ENCODE measurements around the gene CYP3A4. TPM values are rescaled to one million over a fixed set of nuclear protein-coding genes. Genes with fewer than 3 reads are reported as not detected.

CYP3A4 gene
- polyA plus RNA-seq (2011; rRNA removed) (not detected in 2 replicates), polyA minus RNA-seq (2011; rRNA and poly(A)+ RNA removed) (not detected in 2 replicates)

GRCh38 chr7:99784007-99784406 lies at the start of gene CYP3A4:
CYP3A4 (minus strand) TSS chr7:99784184; CDS start chr7:99784081, 103 bp downstream.
- DNase-seq (ENCODE audit: low read depth, low spot score): no peak
- H3K27me3 ChIP-seq (ENCODE audit: control insufficient read depth, insufficient read depth, low read length): peaks cover 7% of the 10 kb centered on the region
- H3K9me3 ChIP-seq (ENCODE audit: control insufficient read depth, insufficient read depth, low read length): no peaks in the 10 kb centered on the region
- H3K4me3 ChIP-seq (ENCODE audit: low read depth, low read length): no peak within 1 kb of the TSS
- CTCF ChIA-PET: no interaction called here
- no peak within 1 kb of the TSS for H3K27ac ChIP-seq (ENCODE audit: low read depth, low read length)
- POLR2A ChIA-PET: no interaction called here
- TF ChIP-seq CTCF (IDR thresholded peaks at IDR 0.05; ENCODE audit: low read depth, low read length): no peak

GRCh38 chr7:99833289-99833877 lies 49.4 kb upstream of the CYP3A4 start:
- ChIA-PET CTCF (no interaction called here), POLR2A (interaction anchor here (0.6 kb wide), 1 partner anchor 1529 kb away, joined by 5 read pairs; no protein-coding TSS in a partner anchor)
- no peak for TF ChIP-seq CTCF (IDR thresholded peaks at IDR 0.05; ENCODE audit: low read depth, low read length)
- no peak for DNase-seq (ENCODE audit: low read depth, low spot score)
- Histone ChIP-seq H3K27me3 (ENCODE audit: control insufficient read depth, insufficient read depth, low read length) (peaks cover 7% of the 10 kb centered on the region), H3K9me3 (ENCODE audit: control insufficient read depth, insufficient read depth, low read length) (no peaks in the 10 kb centered on the region), H3K27ac (ENCODE audit: low read depth, low read length) (no peak overlapping the region), H3K4me3 (ENCODE audit: low read depth, low read length) (no peak overlapping the region)

GRCh38 chr7:99831595-99831994 lies 47.6 kb upstream of the CYP3A4 start:
- CTCF ChIA-PET: no interaction called here
- POLR2A ChIA-PET: no interaction called here
- Histone ChIP-seq H3K4me3 (ENCODE audit: low read depth, low read length) (no peak overlapping the region), H3K27me3 (ENCODE audit: control insufficient read depth, insufficient read depth, low read length) (peaks cover 5% of the 10 kb centered on the region), H3K9me3 (ENCODE audit: control insufficient read depth, insufficient read depth, low read length) (no peaks in the 10 kb centered on the region), H3K27ac (ENCODE audit: low read depth, low read length) (no peak overlapping the region)
- TF ChIP-seq CTCF (IDR thresholded peaks at IDR 0.05; ENCODE audit: low read depth, low read length): no peak
- no peak for DNase-seq (ENCODE audit: low read depth, low spot score)

- Histone ChIP-seq H3K9me3 (ENCODE audit: control insufficient read depth, insufficient read depth, low read length) (no peaks in the 10 kb centered on the region), H3K27me3 (ENCODE audit: control insufficient read depth, insufficient read depth, low read length) (peaks cover 5% of the 10 kb centered on the region), H3K4me3 (ENCODE audit: low read depth, low read length) (no peak overlapping the region), H3K27ac (ENCODE audit: low read depth, low read length) (no peak overlapping the region)
- CTCF ChIA-PET: no interaction called here
- POLR2A ChIA-PET: no interaction called here
- DNase-seq (ENCODE audit: low read depth, low spot score): no peak
- TF ChIP-seq CTCF (IDR thresholded peaks at IDR 0.05; ENCODE audit: low read depth, low read length): no peak
Measured at GRCh38 chr7:99829524-99830160, 45.7 kb upstream of the CYP3A4 start.

- ChIA-PET CTCF (no interaction called here), POLR2A (no interaction called here)
- Histone ChIP-seq H3K27ac (ENCODE audit: low read depth, low read length) (no peak overlapping the region), H3K27me3 (ENCODE audit: control insufficient read depth, insufficient read depth, low read length) (peaks cover 5% of the 10 kb centered on the region), H3K4me3 (ENCODE audit: low read depth, low read length) (no peak overlapping the region), H3K9me3 (ENCODE audit: control insufficient read depth, insufficient read depth, low read length) (no peaks in the 10 kb centered on the region)
- no peak for TF ChIP-seq CTCF (IDR thresholded peaks at IDR 0.05; ENCODE audit: low read depth, low read length)
- no peak for DNase-seq (ENCODE audit: low read depth, low spot score)
Measured at GRCh38 chr7:99828811-99829210, 44.8 kb upstream of the CYP3A4 start.
